AG10803 (cell line): ENCODE measurements around the gene SPAG6.

Experiments
- DNase-seq: peaks from one replicate; pipeline ENCODE4 v3.0.0; 2010; ENCODE audit warnings: low read depth
- H3K4me3 ChIP-seq: 2 replicates; pipeline ENCODE4 v1.5.1; 2011; ENCODE audit warnings: mild to moderate bottlenecking, low read length, control low read depth
- TF ChIP-seq, protein P1 (sequence below): conservative IDR thresholded peaks from 2 replicates; pipeline ENCODE4 v1.5.1; 2011; ENCODE audit warnings: mild to moderate bottlenecking, low read length, control low read depth, inconsistent platforms

Gene SPAG6

GRCh38 chr10:22318772-22319171, 26.5 kb upstream of the SPAG6 start:
- no peak overlapping the region for H3K4me3 ChIP-seq
- TF ChIP-seq, protein P1, sequence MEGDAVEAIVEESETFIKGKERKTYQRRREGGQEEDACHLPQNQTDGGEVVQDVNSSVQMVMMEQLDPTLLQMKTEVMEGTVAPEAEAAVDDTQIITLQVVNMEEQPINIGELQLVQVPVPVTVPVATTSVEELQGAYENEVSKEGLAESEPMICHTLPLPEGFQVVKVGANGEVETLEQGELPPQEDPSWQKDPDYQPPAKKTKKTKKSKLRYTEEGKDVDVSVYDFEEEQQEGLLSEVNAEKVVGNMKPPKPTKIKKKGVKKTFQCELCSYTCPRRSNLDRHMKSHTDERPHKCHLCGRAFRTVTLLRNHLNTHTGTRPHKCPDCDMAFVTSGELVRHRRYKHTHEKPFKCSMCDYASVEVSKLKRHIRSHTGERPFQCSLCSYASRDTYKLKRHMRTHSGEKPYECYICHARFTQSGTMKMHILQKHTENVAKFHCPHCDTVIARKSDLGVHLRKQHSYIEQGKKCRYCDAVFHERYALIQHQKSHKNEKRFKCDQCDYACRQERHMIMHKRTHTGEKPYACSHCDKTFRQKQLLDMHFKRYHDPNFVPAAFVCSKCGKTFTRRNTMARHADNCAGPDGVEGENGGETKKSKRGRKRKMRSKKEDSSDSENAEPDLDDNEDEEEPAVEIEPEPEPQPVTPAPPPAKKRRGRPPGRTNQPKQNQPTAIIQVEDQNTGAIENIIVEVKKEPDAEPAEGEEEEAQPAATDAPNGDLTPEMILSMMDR = no peak
- DNase-seq = no peak

DNA sequence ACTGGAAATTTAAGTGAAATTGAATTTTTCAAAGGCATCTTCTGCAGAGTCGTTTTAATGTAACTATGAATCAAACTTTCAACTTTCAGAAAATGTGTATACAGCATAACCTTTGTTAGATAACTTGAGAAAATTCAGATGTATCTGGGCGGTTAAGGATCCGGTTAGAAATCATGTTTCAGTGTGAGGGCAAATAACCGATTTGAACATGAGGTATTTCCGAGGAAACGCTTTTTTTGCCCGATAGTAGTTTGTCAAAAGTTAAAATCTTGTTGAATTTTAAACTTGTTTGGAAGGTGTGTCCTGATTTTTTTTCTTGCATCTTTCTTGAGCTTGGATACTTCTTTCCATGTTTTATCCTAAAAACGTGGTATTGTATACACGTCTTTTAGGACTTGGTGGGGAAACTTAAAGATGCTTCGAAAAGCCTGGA, 25.7 kb upstream of the SPAG6 start:
- H3K4me3 ChIP-seq = peak overlapping the region; percentile 58
- TF ChIP-seq, protein P1 = no peak
- no peak for DNase-seq

DNA sequence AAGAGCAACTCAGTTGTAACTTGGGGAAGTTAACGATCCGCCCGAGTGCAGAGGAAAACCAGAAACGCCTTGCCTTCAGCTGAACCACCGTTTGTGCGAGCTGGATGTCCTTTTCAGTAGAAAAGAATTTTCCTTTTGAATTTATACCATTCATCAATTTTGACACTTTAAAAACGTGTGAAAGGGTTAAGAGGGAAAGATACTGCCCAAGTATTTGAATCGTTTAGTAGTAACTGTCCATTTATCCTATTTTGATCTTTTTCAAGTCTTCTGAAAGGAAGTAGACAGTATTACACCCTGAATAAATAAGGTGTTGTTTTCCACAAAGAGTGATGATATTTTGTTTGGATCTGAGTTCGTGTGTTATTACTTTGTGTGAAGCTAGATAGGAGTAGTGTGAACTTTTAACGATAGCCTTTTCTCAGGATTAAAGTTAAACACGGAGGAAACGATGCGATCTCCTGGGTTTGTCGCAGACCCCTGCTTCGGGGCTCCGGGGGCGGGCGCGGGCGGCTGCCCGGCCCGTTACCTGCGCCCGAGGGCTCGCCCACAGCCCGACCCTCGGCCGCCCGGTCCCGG, 25.2 kb upstream of the SPAG6 start:
- TF ChIP-seq, protein P1 = no peak
- peak overlapping the region; percentile 58 for H3K4me3 ChIP-seq
- DNase-seq = no peak

- DNase-seq = peak; percentile 75
- peak within 1 kb of the TSS; percentile 71 for H3K4me3 ChIP-seq
- TF ChIP-seq, protein P1 = no peak
Measured at GRCh38 chr10:22320591-22321155, 24.6 kb upstream of the SPAG6 start, which contains the start of gene BMI1. BMI1 (plus strand) TSS chr10:22321099; CDS start chr10:22326450, 5,351 bp downstream.

DNA sequence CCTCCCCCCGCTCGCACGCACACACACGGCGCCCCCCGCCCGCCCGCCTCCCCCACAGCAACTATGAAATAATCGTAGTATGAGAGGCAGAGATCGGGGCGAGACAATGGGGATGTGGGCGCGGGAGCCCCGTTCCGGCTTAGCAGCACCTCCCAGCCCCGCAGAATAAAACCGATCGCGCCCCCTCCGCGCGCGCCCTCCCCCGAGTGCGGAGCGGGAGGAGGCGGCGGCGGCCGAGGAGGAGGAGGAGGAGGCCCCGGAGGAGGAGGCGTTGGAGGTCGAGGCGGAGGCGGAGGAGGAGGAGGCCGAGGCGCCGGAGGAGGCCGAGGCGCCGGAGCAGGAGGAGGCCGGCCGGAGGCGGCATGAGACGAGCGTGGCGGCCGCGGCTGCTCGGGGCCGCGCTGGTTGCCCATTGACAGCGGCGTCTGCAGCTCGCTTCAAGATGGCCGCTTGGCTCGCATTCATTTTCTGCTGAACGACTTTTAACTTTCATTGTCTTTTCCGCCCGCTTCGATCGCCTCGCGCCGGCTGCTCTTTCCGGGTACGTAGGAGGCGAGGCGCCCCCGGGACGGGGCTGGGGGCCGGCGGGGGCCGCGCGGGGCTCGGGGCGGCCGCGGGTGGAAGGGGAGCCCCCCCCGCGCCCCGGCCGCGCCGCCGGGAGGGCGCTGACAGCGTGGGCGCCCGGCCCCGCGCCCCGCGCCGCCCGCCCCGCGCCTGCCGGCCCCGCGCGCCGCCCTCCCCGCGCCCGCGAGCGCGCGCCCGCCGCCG, 24.0 kb upstream of the SPAG6 start:
- peak; percentile 76 for DNase-seq
- H3K4me3 ChIP-seq = peak overlapping the region; percentile 68

DNA sequence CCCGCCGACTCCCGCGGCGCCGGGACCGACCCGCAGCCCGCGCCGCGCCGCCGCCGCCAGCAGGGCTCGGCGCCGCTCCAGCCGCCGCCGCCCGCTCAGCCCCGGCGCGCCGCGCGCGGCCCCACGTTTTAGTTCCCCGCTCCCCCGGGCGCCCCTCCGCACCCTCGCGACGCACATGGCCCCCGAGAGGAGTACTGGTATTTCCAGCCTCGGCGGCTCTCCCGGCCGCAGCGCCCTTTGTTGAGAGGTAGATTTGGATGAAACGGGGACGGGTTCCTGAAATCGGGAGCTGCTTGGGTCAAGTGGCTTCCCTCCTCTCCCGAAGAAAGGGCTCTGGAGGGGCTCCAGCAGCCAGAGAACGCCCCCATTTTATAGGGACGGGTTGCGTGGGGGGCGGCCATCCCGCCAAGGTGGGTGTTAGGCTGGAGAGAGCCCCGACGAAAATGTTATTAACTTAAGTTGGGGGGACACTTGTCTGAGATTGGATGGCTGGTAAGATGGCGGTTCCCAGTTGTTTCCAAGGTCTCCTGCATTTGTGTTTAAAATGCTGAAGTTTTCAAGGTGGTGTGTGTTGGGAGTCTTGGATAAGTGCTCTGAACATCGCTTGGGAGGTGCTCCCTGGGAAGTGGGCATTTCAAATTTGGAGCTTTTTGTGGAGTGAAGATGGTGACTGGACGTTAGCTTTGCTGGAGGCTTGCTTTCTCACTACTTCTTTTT, 23.2 kb upstream of the SPAG6 start:
- peak overlapping the region; percentile 71 for H3K4me3 ChIP-seq
- TF ChIP-seq, protein P1 = no peak
- no peak for DNase-seq

More for the DNA sequence above, 24.0 kb upstream of the SPAG6 start:
- TF ChIP-seq, protein P1 = no peak
